Activated T-cell treated with anti-CD3 and anti-CD28 coated beads, Interleukin-2, amount 50 U/mL, for 72 hours (primary cell): Measurements from ENCODE around the gene GADL1. TPM values are rescaled to one million over a fixed set of nuclear protein-coding genes. Genes with fewer than 3 reads are reported as not detected.

Experiments
- ATAC-seq, 2 donors: fragments of 150-1000 bp; cut with Tn5 transposase; replicated peaks in 1 of 2; 2 replicates each; pipeline ENCODE4 v1.10.0; 2021; ENCODE audit warnings: moderate library complexity in 2 of 2, mild to moderate bottlenecking in 1 of 2
- DNase-seq, 2 donors: peaks; one replicate each; pipeline ENCODE4 v3.0.0; 2021 to 2022; ENCODE audit warnings: mixed read lengths in 1 of 2
- H3K27ac Mint-ChIP-seq: one replicate; pipeline ENCODE4 v1.8.0; 2022; ENCODE audit warnings: mild to moderate bottlenecking, moderate library complexity, mixed read lengths
- H3K27me3 Mint-ChIP-seq: one replicate; pipeline ENCODE4 v1.8.0; 2022; ENCODE audit warnings: low read depth, mixed read lengths
- H3K36me3 Mint-ChIP-seq, 2 donors: one replicate each; pipeline ENCODE4 v1.8.0; 2022; ENCODE audit warnings: mixed read lengths in 2 of 2, mild to moderate bottlenecking in 1 of 2; ENCODE audit not compliant: insufficient read depth in 2 of 2
- H3K4me1 Mint-ChIP-seq: one replicate; pipeline ENCODE4 v1.8.0; 2022; ENCODE audit warnings: low read depth, mixed read lengths
- H3K4me3 Mint-ChIP-seq, 2 donors: one replicate each; pipeline ENCODE4 v1.8.0; 2022; ENCODE audit warnings: mild to moderate bottlenecking in 2 of 2, mixed read lengths in 2 of 2, moderate library complexity in 2 of 2
- H3K9me3 Mint-ChIP-seq, 2 donors: one replicate each; pipeline ENCODE4 v1.8.0; 2022; ENCODE audit warnings: mixed read lengths in 2 of 2
- total RNA-seq, 2 donors: library from RNA; stranded (reverse); gene quantifications; one replicate each; pipeline ENCODE4 v1.2.3, GENCODE V29; 2022

GADL1 gene
- total RNA-seq, 2 donors from 2014 or later, result not detected

DNA sequence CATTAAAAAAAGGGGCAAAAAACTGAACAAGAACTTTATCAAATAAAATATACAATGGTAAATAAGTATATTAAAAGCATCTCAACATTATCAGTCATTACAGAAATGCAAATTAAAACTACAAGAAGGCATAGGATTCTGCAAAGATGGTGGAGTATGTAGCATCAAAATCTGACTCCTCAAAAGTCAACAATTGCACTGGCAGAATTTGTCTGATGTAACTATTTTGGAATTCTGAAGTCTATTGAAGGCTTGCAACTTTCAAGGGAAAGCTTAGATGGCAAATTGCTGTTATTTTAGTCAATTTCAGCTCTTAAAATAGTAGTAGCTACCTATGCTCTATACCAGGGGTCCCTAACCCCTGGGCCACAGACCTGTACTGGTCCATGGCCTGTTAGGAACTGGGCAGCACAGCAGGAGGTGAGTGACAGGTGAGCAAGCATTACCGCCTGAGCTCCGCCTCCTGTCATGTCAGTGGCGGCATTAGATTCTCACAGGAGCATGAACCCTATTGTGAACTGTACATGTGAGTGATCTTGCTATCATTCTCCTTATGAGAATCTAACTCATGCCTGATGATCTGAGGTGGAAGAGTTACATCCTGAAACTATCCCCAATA, 180.5 kb downstream of the GADL1 start:
- DNase-seq (no peak), ATAC-seq (no peak)
- peaks cover 0 to 3% of the 10 kb centered on the region in 2 donors for H3K9me3 Mint-ChIP-seq
- H3K36me3 Mint-ChIP-seq, result no peaks in the 10 kb centered on the region
- peaks cover 7% of the 10 kb centered on the region for H3K4me1 Mint-ChIP-seq
- no peaks in the 10 kb centered on the region for H3K27me3 Mint-ChIP-seq
- H3K27ac Mint-ChIP-seq, result no peak overlapping the region
- H3K4me3 Mint-ChIP-seq, result no peak overlapping the region

DNA sequence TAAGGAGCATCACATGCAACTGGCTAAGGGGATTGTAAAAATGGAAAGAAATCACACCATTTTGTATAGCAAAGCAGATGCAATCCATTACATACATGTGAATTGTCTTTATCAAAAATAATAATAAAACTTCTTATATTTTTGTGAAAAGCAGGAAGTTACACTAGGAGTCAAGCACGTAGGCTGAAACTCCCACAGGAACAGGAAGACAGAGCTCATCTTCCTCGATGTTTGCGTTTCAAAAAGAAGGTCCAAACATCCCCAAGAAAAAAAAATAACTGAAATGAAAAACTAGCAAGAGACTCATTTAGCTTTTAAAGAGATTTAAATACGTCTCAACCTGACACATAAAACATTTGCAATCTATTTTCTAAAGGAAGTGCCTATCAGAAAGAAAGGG, 181.5 kb downstream of the GADL1 start:
- peaks cover 12% of the 10 kb centered on the region for H3K4me1 Mint-ChIP-seq
- no peaks in the 10 kb centered on the region for H3K36me3 Mint-ChIP-seq
- no peak overlapping the region for H3K27ac Mint-ChIP-seq
- peaks cover 0 to 3% of the 10 kb centered on the region in 2 donors for H3K9me3 Mint-ChIP-seq
- DNase-seq (no peak), ATAC-seq (no peak)
- H3K4me3 Mint-ChIP-seq, result no peak overlapping the region
- H3K27me3 Mint-ChIP-seq, result no peaks in the 10 kb centered on the region

- H3K4me3 Mint-ChIP-seq, result no peak overlapping the region
- H3K27me3 Mint-ChIP-seq, result no peaks in the 10 kb centered on the region
- ATAC-seq, result no peak
- H3K4me1 Mint-ChIP-seq, result peaks cover 12% of the 10 kb centered on the region
- H3K36me3 Mint-ChIP-seq, result peaks cover 3 to 4% of the 10 kb centered on the region in 2 donors
- no peak overlapping the region for H3K27ac Mint-ChIP-seq
- DNase-seq, result no peak
- H3K9me3 Mint-ChIP-seq, result peaks cover 0 to 6% of the 10 kb centered on the region in 2 donors
These were observed 182.6 kb downstream of the GADL1 start for GRCh38 chr3:30711867-30712266.

DNA sequence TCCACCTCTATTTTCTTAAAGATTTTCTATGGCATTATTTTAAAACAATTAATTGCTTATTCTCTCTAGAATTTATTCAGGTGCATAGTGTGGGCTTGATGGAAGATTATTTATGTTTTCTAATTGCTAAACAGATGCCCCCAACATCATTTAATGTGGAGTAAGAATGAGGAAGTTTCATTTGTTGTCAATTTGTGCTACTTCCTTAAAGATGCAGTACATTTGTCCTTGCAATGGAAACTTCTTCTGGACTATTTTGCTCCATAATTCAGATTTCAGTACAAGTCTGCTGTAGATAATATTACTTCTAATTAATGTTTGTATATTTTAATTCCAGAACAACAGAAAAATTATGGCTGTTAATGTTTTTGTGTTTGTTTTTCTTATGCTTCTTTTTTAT, 183.3 kb downstream of the GADL1 start:
- peaks cover 12% of the 10 kb centered on the region for H3K4me1 Mint-ChIP-seq
- ATAC-seq, result no peak

GRCh38 chr3:30710017-30710416, 184.4 kb downstream of the GADL1 start:
- no peak overlapping the region for H3K27ac Mint-ChIP-seq
- peaks cover 4 to 7% of the 10 kb centered on the region in 2 donors for H3K36me3 Mint-ChIP-seq
- DNase-seq (no peak), ATAC-seq (no peak)
- H3K4me3 Mint-ChIP-seq, result no peak overlapping the region
- peaks cover 12% of the 10 kb centered on the region for H3K4me1 Mint-ChIP-seq
- peaks cover 0 to 9% of the 10 kb centered on the region in 2 donors for H3K9me3 Mint-ChIP-seq
- H3K27me3 Mint-ChIP-seq, result no peaks in the 10 kb centered on the region

More for the DNA sequence above, 183.3 kb downstream of the GADL1 start:
- Mint-ChIP-seq H3K27me3 (no peaks in the 10 kb centered on the region), H3K36me3 (peaks cover 4 to 7% of the 10 kb centered on the region in 2 donors), H3K27ac (no peak overlapping the region), H3K4me3 (no peak overlapping the region), H3K9me3 (peaks cover 0 to 9% of the 10 kb centered on the region in 2 donors)
- DNase-seq, result no peak

DNA sequence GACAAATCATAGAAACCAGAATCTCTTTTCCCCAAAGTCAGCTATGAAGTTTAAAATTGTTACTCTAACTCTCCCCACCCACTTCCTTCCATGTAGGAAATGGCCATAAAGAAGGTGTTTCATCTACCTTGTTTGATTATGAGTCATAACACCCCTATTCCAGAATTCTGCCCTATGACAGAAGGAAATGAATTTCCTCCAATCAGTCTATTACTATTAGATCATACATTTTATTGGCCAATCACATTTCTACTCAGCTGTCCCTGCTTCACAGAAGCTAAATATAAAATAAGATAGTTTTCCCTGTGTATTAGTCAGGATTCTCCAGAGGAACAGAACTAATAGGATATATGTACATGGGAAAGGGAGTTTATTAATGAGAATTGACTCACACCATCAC, 186.0 kb downstream of the GADL1 start:
- H3K27ac Mint-ChIP-seq, result no peak overlapping the region

DNA sequence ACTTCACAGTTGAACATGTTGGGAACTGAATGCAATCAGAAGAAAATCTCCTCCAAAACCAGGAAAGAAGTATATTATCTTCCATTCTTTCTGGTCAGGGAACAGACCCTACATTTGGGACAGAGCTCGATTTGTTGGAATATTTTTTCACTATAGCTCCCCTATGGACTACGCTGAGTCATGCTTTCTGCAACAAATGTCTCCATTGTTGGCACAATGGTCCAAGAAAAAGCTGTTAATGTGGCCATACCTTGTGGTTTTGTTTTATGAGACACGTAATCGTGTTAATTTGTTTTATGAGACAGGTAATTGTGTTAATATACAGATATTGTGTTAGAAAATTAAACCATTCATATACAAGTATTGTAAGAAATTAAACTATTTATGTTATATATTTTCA, 186.6 kb downstream of the GADL1 start:
- Mint-ChIP-seq H3K27ac (no peak overlapping the region), H3K4me3 (no peak overlapping the region), H3K9me3 (peaks cover 0 to 11% of the 10 kb centered on the region in 2 donors)

More for the DNA sequence above, 186.0 kb downstream of the GADL1 start:
- H3K4me1 Mint-ChIP-seq, result peaks cover 12% of the 10 kb centered on the region
- DNase-seq, result no peak
- ATAC-seq, result no peak
- no peak overlapping the region for H3K4me3 Mint-ChIP-seq
- H3K36me3 Mint-ChIP-seq, result peaks cover 4 to 7% of the 10 kb centered on the region in 2 donors
- peaks cover 0 to 11% of the 10 kb centered on the region in 2 donors for H3K9me3 Mint-ChIP-seq
- H3K27me3 Mint-ChIP-seq, result no peaks in the 10 kb centered on the region

GRCh38 chr3:30704931-30705890, 189.2 kb downstream of the GADL1 start:
- H3K4me1 Mint-ChIP-seq, result peaks cover 5% of the 10 kb centered on the region
- ATAC-seq (no peak), DNase-seq (no peak)
- H3K4me3 Mint-ChIP-seq, result no peak overlapping the region
- H3K36me3 Mint-ChIP-seq, result peaks cover 4 to 7% of the 10 kb centered on the region in 2 donors
- H3K27me3 Mint-ChIP-seq, result no peaks in the 10 kb centered on the region
- H3K27ac Mint-ChIP-seq, result no peak overlapping the region
- H3K9me3 Mint-ChIP-seq, result peaks cover 0 to 11% of the 10 kb centered on the region in 2 donors

More for the DNA sequence above, 186.6 kb downstream of the GADL1 start:
- ATAC-seq (no peak), DNase-seq (no peak)
- Mint-ChIP-seq H3K4me1 (peaks cover 9% of the 10 kb centered on the region), H3K36me3 (peaks cover 4 to 7% of the 10 kb centered on the region in 2 donors), H3K27me3 (no peaks in the 10 kb centered on the region)

DNA sequence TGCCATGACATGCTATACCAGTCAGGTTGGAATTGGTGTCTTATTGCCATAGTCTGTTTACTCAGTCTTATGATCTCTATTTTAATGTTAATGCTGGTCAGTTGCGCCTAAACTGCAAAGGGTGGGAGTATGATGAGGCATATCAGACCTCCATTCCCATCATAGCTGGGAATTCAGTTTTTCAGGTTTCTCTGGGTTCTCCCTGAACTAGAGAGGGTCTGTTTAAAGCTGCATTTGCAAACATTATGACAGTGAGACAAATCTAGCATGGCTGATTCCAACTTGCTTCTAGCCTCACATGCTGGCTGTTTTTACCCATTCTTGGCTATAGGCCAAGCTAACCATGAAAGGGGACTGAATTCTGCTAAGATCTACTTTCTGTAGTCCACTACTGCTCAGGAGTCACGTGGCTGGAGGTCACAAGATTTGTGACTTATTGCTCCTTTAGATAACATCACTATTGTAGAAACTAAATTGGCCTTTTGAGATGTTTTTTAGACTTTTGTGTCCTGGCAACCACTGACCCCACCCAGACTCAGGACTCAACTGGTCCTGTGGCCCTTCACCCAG, 191.5 kb downstream of the GADL1 start:
- no peak for ATAC-seq
- H3K36me3 Mint-ChIP-seq, result peaks cover 4 to 11% of the 10 kb centered on the region in 2 donors
- H3K9me3 Mint-ChIP-seq, result peaks cover 0 to 11% of the 10 kb centered on the region in 2 donors
- no peaks in the 10 kb centered on the region for H3K4me1 Mint-ChIP-seq
- no peak for DNase-seq
- no peaks in the 10 kb centered on the region for H3K27me3 Mint-ChIP-seq
- H3K4me3 Mint-ChIP-seq, result no peak overlapping the region
- no peak overlapping the region for H3K27ac Mint-ChIP-seq

GRCh38 chr3:30702038-30702827, 192.2 kb downstream of the GADL1 start:
- ATAC-seq, result no peak
- no peaks in the 10 kb centered on the region for H3K27me3 Mint-ChIP-seq
- no peak overlapping the region for H3K4me3 Mint-ChIP-seq
- H3K36me3 Mint-ChIP-seq, result peaks cover 2 to 14% of the 10 kb centered on the region in 2 donors
- peaks cover 0 to 10% of the 10 kb centered on the region in 2 donors for H3K9me3 Mint-ChIP-seq
- H3K27ac Mint-ChIP-seq, result peak overlapping the region; percentile 55
- DNase-seq, result no peak
- peaks cover 5% of the 10 kb centered on the region for H3K4me1 Mint-ChIP-seq

DNA sequence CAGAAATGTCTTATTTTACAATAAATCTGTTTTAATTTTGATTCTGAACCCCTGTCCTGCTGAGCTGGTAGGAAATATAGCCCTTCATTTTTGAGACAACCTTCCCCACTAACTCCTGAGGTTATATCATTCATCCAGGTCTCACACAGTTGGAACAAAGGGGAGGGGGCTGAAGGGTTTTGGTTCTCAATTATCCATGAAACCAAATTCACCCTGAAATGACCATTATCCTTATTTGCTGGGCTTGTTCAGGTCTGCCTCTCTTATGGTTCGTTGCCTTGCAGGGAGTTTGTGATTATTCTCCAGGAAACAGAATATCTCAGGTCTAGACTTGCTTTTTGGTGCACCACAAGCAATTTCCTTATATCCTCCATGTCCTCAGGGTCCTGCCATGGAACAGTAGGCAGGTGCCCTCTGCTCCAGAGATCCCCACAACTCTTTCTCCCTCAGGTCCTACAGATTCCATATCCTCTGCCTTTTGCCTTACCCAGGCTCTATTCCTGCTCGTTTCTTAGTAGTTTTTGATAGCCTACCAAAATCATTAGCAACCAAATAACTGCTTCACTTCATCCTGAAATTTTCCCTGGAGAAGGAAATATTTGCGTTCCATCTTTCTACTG, 193.6 kb downstream of the GADL1 start:
- Mint-ChIP-seq H3K27ac (peak overlapping the region; percentile 35), H3K36me3 (peaks cover 0 to 12% of the 10 kb centered on the region in 2 donors), H3K9me3 (peaks cover 0 to 3% of the 10 kb centered on the region in 2 donors), H3K4me3 (no peak overlapping the region), H3K4me1 (peaks cover 10% of the 10 kb centered on the region), H3K27me3 (no peaks in the 10 kb centered on the region)
- ATAC-seq, result no peak
- no peak for DNase-seq

- Mint-ChIP-seq H3K4me1 (peaks cover 18% of the 10 kb centered on the region), H3K27ac (no peak overlapping the region), H3K9me3 (peaks cover 0 to 2% of the 10 kb centered on the region in 2 donors), H3K27me3 (no peaks in the 10 kb centered on the region), H3K36me3 (peaks cover 4 to 19% of the 10 kb centered on the region in 2 donors), H3K4me3 (no peak overlapping the region)
- no peak for ATAC-seq
- DNase-seq, result no peak
These were observed 194.5 kb downstream of the GADL1 start for GRCh38 chr3:30699927-30700326.
